OCI-LY7 (cell line): ENCODE data around the gene NFIA.

Experiments used
- CTCF ChIP-seq: fragments of 200-600 bp; sonication (generic); conservative IDR thresholded peaks from 2 replicates; pipeline ENCODE4 v1.5.1; 2014; ENCODE audit warnings: mild to moderate bottlenecking, antibody characterized with exemption, low read length, moderate library complexity, mixed read lengths
- EZH2phosphoT487 ChIP-seq: fragments of 200-600 bp; sonication (generic); IDR thresholded peaks from 2 replicates; pipeline ENCODE4 v1.6.1; 2018; ENCODE audit warnings: low read depth, borderline replicate concordance, mild to moderate bottlenecking, mixed run types, antibody characterized with exemption, low read length, moderate library complexity, mixed read lengths

GRCh38 chr1:61362351-61362750 lies 280.0 kb downstream of the NFIA start:
- TF ChIP-seq CTCF (no peak), EZH2phosphoT487 (no peak)
